Sigmoid colon (tissue), 4 donors: Measurements from ENCODE around the gene PPIL6.

ENCODE experiments used
- EP300 ChIP-seq, 4 donors: sonication (generic); formaldehyde crosslinking; IDR thresholded peaks; one replicate each; pipeline ENCODE4 v1.6.1; 2017; ENCODE audit warnings: antibody characterized with exemption in 4 of 4
- POLR2A ChIP-seq, 2 donors: fragments of 450-650 bp; IDR thresholded peaks; one replicate each; pipeline ENCODE4 v1.6.1; 2016; ENCODE audit warnings: antibody characterized with exemption in 2 of 2, mild to moderate bottlenecking in 2 of 2, moderate library complexity in 2 of 2

GRCh38 chr6:109465772-109466171 lies 25.3 kb upstream of the PPIL6 start:
- TF ChIP-seq POLR2A (IDR thresholded peaks at IDR 0.05) (no peak), EP300 (IDR thresholded peaks at IDR 0.05) (no peak)
